Tibial nerve (tissue), 4 donors: ENCODE results near the gene ETV4.

Source experiments
- EP300 ChIP-seq, 2 donors: sonication (generic); formaldehyde crosslinking; IDR thresholded peaks; one replicate each; pipeline ENCODE4 v1.6.1; 2017; ENCODE audit warnings: antibody characterized with exemption in 2 of 2, mild to moderate bottlenecking in 1 of 2
- POLR2A ChIP-seq, 2 donors: fragments of 450-650 bp; IDR thresholded peaks; one replicate each; pipeline ENCODE4 v1.6.1; 2017; ENCODE audit warnings: antibody characterized with exemption in 2 of 2, mild to moderate bottlenecking in 2 of 2, moderate library complexity in 2 of 2
- TF ChIP-seq, protein P1 (sequence below), 5 experiments: fragments of 200-600 bp in 3 of 5; fragments of 450-650 bp in 2 of 5; sonication (generic) in 3 of 5; IDR thresholded peaks; one replicate each; pipeline ENCODE4 v1.5.1; 2016 to 2019; ENCODE audit warnings: antibody characterized with exemption in 5 of 5, mild to moderate bottlenecking in 3 of 5, moderate library complexity in 2 of 5

GRCh38 chr17:43595466-43595865 is 49.3 kb upstream of the ETV4 start:
- TF ChIP-seq, protein P1, sequence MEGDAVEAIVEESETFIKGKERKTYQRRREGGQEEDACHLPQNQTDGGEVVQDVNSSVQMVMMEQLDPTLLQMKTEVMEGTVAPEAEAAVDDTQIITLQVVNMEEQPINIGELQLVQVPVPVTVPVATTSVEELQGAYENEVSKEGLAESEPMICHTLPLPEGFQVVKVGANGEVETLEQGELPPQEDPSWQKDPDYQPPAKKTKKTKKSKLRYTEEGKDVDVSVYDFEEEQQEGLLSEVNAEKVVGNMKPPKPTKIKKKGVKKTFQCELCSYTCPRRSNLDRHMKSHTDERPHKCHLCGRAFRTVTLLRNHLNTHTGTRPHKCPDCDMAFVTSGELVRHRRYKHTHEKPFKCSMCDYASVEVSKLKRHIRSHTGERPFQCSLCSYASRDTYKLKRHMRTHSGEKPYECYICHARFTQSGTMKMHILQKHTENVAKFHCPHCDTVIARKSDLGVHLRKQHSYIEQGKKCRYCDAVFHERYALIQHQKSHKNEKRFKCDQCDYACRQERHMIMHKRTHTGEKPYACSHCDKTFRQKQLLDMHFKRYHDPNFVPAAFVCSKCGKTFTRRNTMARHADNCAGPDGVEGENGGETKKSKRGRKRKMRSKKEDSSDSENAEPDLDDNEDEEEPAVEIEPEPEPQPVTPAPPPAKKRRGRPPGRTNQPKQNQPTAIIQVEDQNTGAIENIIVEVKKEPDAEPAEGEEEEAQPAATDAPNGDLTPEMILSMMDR (IDR thresholded peaks at IDR 0.05): no peak
- TF ChIP-seq POLR2A (IDR thresholded peaks at IDR 0.05) (no peak), EP300 (IDR thresholded peaks at IDR 0.05) (no peak)
